ENCODE data around the gene OGDH.

Gene OGDH

DNA sequence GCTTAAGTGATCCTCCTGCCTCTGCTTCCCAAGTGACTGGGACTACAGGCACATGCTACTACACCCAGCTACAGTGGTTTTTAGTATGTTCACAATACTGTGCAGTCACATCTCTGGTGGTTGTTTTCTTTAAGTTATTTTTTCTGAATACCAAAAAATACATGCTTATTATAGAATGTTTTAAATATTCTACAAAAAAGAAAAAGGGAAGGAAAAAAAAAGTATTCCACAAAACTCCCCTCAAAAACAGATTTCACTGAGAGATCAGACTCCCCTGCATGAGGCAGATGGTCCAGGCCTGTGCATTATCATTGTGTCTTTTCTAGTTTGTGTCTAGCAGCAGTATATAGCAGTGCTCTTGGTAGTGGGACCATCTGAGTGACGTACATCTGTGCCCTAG lies 36.8 kb downstream of the OGDH start:
- Histone ChIP-seq H3K4me2 (ENCODE audit: low read length) (no peak overlapping the region), H2AFZ (ENCODE audit: low read length) (no peak overlapping the region), H3K79me2 (ENCODE audit: insufficient read depth, low read length) (no peaks in the 10 kb centered on the region), H3K9me2 (ENCODE audit: low read depth, low read length) (no peaks in the 10 kb centered on the region), H3K27ac (ENCODE audit: low read depth, low read length, poor library complexity, severe bottlenecking) (no peak overlapping the region), H4K20me1 (ENCODE audit: insufficient read depth, low read length) (no peaks in the 10 kb centered on the region), H3K9ac (ENCODE audit: low read length) (no peak overlapping the region), H3K36me3 (ENCODE audit: insufficient read depth, low read length) (peaks cover 24% of the 10 kb centered on the region; the same call in 1 of the 2 replicates), H3K9me3 (ENCODE audit: low read length) (no peaks in the 10 kb centered on the region), H3K4me1 (ENCODE audit: insufficient read depth, low read length, severe bottlenecking) (peaks cover 32% of the 10 kb centered on the region), H3F3A (ENCODE audit: insufficient read depth, low read length) (no peaks in the 10 kb centered on the region), H3K4me3 (ENCODE audit: low read depth, low read length, poor library complexity, severe bottlenecking) (no peak overlapping the region), H3K27me3 (ENCODE audit: insufficient read depth, low read length) (no peaks in the 10 kb centered on the region)
- TF ChIP-seq, protein P1, sequence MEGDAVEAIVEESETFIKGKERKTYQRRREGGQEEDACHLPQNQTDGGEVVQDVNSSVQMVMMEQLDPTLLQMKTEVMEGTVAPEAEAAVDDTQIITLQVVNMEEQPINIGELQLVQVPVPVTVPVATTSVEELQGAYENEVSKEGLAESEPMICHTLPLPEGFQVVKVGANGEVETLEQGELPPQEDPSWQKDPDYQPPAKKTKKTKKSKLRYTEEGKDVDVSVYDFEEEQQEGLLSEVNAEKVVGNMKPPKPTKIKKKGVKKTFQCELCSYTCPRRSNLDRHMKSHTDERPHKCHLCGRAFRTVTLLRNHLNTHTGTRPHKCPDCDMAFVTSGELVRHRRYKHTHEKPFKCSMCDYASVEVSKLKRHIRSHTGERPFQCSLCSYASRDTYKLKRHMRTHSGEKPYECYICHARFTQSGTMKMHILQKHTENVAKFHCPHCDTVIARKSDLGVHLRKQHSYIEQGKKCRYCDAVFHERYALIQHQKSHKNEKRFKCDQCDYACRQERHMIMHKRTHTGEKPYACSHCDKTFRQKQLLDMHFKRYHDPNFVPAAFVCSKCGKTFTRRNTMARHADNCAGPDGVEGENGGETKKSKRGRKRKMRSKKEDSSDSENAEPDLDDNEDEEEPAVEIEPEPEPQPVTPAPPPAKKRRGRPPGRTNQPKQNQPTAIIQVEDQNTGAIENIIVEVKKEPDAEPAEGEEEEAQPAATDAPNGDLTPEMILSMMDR (IDR thresholded peaks at IDR 0.05; ENCODE audit: low read length), result no peak
- no peak for TF ChIP-seq EZH2 (IDR thresholded peaks at IDR 0.05; ENCODE audit: borderline replicate concordance, low read length)

DNA sequence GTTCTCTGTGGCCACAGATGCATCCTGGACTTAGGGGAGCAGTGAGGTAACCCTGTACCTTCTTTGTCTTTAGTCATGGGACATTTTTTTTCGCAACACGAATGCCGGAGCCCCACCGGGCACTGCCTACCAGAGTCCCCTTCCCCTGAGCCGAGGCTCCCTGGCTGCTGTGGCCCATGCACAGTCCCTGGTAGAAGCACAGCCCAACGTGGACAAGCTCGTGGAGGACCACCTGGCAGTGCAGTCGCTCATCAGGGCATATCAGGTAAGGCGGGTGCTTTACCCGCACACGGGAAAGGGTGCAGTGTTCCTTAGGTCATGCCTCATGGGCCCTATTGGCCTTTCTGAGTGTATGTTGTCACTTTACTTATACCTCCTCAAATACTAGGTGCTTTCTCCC lies 38.8 kb downstream of the OGDH start:
- TF ChIP-seq, protein P1 (IDR thresholded peaks at IDR 0.05; ENCODE audit: low read length), result no peak
- no peak for TF ChIP-seq EZH2 (IDR thresholded peaks at IDR 0.05; ENCODE audit: borderline replicate concordance, low read length)
- H3F3A ChIP-seq (ENCODE audit: insufficient read depth, low read length), result no peaks in the 10 kb centered on the region
- H3K4me1 ChIP-seq (ENCODE audit: insufficient read depth, low read length, severe bottlenecking), result peaks cover 16% of the 10 kb centered on the region
- H3K4me2 ChIP-seq (ENCODE audit: low read length), result no peak overlapping the region
- H3K27ac ChIP-seq (ENCODE audit: low read depth, low read length, poor library complexity, severe bottlenecking), result peak overlapping the region; percentile 44
- H3K9ac ChIP-seq (ENCODE audit: low read length), result no peak overlapping the region
- peaks cover 42% of the 10 kb centered on the region for H3K36me3 ChIP-seq (ENCODE audit: insufficient read depth, low read length)
- H3K4me3 ChIP-seq (ENCODE audit: low read depth, low read length, poor library complexity, severe bottlenecking), result no peak overlapping the region
- no peak overlapping the region for H2AFZ ChIP-seq (ENCODE audit: low read length)
- no peaks in the 10 kb centered on the region for H3K27me3 ChIP-seq (ENCODE audit: insufficient read depth, low read length)
- H3K9me3 ChIP-seq (ENCODE audit: low read length), result no peaks in the 10 kb centered on the region
- H3K9me2 ChIP-seq (ENCODE audit: low read depth, low read length), result no peaks in the 10 kb centered on the region
- no peaks in the 10 kb centered on the region for H4K20me1 ChIP-seq (ENCODE audit: insufficient read depth, low read length)
- no peaks in the 10 kb centered on the region for H3K79me2 ChIP-seq (ENCODE audit: insufficient read depth, low read length)

DNA sequence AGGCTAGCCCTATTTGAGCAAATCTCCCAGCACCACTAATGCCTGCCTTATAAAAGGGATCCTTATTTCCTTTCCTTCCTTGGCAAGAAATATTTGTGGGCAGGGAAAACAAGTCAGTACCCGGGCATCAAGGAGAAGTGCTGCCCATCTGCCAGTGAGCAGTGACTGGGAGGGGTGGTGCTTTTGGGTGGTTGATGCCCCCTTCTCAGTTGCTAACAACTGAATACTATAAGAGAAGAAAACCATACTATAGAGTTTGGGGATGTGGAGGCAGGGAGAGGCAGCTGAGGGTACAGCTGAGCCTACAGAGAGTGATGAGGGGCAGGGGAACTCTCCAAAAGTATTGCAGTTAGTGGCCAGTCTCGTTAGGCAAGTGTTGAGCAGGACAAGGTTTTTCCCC lies 39.3 kb downstream of the OGDH start:
- no peaks in the 10 kb centered on the region for H3K9me2 ChIP-seq (ENCODE audit: low read depth, low read length)
- H3K79me2 ChIP-seq (ENCODE audit: insufficient read depth, low read length), result no peaks in the 10 kb centered on the region
- no peaks in the 10 kb centered on the region for H4K20me1 ChIP-seq (ENCODE audit: insufficient read depth, low read length)
- H3K4me2 ChIP-seq (ENCODE audit: low read length), result no peak overlapping the region
- H3K4me1 ChIP-seq (ENCODE audit: insufficient read depth, low read length, severe bottlenecking), result peaks cover 16% of the 10 kb centered on the region
- H2AFZ ChIP-seq (ENCODE audit: low read length), result no peak overlapping the region
- TF ChIP-seq EZH2 (IDR thresholded peaks at IDR 0.05; ENCODE audit: borderline replicate concordance, low read length), result no peak
- TF ChIP-seq, protein P1 (IDR thresholded peaks at IDR 0.05; ENCODE audit: low read length), result no peak
- no peak overlapping the region for H3K4me3 ChIP-seq (ENCODE audit: low read depth, low read length, poor library complexity, severe bottlenecking)
- no peak overlapping the region for H3K9ac ChIP-seq (ENCODE audit: low read length)
- H3K27me3 ChIP-seq (ENCODE audit: insufficient read depth, low read length), result no peaks in the 10 kb centered on the region
- H3K27ac ChIP-seq (ENCODE audit: low read depth, low read length, poor library complexity, severe bottlenecking), result peak overlapping the region; percentile 44
- H3K36me3 ChIP-seq (ENCODE audit: insufficient read depth, low read length), result peaks cover 47% of the 10 kb centered on the region
- H3K9me3 ChIP-seq (ENCODE audit: low read length), result no peaks in the 10 kb centered on the region
- no peaks in the 10 kb centered on the region for H3F3A ChIP-seq (ENCODE audit: insufficient read depth, low read length)

Data from OCI-LY1 (cell line).